ENCODE results near the gene HLCS.
"Not testable (repeated sequence)": the region's sequence is repeated elsewhere in the genome, so short reads cannot be mapped to it uniquely, and the experiment has no call there.

DNA sequence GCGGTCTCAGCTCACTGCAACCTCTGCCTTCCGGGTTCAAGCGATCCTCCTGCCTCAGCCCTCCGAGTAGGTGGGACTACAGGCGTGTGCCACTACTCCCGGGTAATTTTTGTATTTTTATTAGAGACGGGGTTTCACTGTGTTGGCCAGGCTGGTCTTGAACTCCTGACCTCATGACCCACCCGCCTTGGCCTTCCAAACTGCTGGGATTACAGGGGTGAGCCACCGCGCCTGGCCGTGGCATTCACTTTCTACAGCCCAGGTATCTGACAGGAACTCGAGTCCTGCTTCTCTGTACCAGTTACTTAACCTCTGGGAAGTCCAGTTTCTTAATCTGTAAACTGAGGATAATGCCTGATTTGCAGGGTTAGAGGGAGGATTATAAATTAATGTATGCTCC is 36.4 kb upstream of the HLCS start:
- TF ChIP-seq, protein P1, sequence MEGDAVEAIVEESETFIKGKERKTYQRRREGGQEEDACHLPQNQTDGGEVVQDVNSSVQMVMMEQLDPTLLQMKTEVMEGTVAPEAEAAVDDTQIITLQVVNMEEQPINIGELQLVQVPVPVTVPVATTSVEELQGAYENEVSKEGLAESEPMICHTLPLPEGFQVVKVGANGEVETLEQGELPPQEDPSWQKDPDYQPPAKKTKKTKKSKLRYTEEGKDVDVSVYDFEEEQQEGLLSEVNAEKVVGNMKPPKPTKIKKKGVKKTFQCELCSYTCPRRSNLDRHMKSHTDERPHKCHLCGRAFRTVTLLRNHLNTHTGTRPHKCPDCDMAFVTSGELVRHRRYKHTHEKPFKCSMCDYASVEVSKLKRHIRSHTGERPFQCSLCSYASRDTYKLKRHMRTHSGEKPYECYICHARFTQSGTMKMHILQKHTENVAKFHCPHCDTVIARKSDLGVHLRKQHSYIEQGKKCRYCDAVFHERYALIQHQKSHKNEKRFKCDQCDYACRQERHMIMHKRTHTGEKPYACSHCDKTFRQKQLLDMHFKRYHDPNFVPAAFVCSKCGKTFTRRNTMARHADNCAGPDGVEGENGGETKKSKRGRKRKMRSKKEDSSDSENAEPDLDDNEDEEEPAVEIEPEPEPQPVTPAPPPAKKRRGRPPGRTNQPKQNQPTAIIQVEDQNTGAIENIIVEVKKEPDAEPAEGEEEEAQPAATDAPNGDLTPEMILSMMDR (IDR thresholded peaks at IDR 0.05): not testable (repeated sequence)
- TF ChIP-seq POLR2AphosphoS5, POLR2A, EP300 (IDR thresholded peaks at IDR 0.05): not testable (repeated sequence)
